GM12864 (cell line): ENCODE measurements around the gene TM4SF1.

Source experiments
- DNase-seq: peaks from one replicate; pipeline ENCODE4 v3.0.0-alpha.2; 2011; ENCODE audit warnings: low read depth
- H3K4me3 ChIP-seq: 2 replicates; pipeline ENCODE4 v1.5.1; 2011; ENCODE audit warnings: mild to moderate bottlenecking, low read depth, low read length, control low read depth
- CTCF ChIP-seq: IDR thresholded peaks from 2 replicates; pipeline ENCODE4 v1.5.1; 2011; ENCODE audit warnings: low read depth, mild to moderate bottlenecking, moderate library complexity, low read length, control low read depth, inconsistent platforms; ENCODE audit errors: missing control alignments

Gene TM4SF1

GRCh38 chr3:149369991-149370866 is 7.2 kb downstream of the TM4SF1 start:
- no peak for TF ChIP-seq CTCF
- H3K4me3 ChIP-seq = no peak overlapping the region
- DNase-seq = no peak

DNA sequence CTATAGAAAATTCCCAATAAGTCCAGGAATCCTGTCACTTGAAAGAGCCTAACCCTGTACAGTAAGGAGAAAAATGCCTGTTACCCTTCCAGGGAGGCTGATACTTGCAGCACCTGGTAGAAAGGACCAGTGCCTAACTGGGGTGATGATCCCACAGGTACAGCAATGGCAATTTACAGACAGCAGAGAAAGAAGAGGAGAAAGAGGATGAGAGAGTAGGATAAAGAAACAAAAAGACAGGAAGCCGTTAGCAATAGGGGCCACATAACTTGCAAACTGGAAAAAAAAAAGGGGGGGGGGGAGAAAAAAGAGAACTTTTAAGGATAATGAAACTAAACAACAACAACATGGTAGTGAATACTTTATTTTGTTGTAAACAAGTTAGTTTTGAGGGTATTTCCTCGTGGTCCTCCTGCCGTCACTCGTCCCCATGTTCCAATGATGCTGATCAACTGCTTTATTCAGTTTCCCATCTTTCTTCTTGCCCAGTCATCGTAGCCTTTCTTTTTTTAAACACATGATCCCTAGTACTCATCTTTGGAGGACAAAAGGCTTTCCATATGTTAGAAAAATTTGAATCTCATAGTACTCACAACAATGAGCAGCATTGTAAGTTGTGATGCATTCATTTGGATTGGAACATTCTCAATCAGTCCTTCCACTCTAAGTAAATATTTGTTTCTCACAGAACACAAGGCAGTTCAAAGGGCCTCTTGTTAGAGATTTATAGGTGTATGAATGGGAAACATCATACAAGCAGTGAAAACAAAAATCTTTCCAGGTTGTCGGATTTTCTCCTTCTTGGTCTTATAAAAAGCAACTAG is 8.6 kb downstream of the TM4SF1 start:
- H3K4me3 ChIP-seq = no peak overlapping the region

GRCh38 chr3:149368201-149368673 is 9.2 kb downstream of the TM4SF1 start:
- no peak for DNase-seq
- no peak overlapping the region for H3K4me3 ChIP-seq
- TF ChIP-seq CTCF = no peak

More for the DNA sequence above, 8.6 kb downstream of the TM4SF1 start:
- no peak for TF ChIP-seq CTCF
- DNase-seq = no peak

DNA sequence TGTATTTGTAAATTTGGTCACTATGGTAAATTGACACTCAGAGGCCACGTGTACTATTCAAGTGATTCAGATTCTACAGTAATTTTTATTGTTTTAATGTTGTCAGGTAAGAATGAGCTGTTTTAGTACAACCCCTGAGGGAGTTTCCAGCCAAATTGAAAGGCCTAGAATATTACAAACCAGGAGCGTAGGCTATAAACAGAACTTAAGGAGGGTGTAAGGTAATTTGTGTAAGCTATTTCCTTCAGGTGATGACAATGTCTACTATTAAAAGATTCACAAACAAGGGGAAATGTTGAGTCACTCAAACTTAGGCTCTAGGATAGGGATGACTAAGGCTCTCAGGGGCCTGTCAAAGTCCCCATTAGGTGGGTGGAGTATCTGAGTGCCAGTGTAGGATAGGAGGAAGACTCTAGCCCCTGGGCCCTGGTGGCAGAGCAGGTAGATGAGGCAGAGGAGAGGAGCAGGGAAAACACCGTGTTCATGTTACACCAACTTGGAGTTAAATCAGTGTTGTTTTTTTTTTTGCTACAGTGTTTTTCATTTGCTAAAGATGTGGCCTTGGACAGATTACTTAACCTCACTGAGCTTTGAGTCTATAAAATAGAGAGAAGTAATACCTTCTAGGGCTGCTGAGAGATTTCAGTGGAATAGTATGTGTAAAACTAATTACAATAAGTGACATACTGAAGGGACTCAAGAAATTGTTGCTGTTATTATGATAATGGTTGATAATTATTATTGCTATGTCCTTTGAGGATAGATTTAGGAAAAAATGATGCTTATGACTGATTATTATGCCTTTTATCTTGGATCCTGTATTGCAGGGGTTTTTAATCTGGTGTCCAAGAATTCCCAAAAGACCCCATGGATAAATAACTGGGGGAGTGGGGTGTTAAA is 10.3 kb downstream of the TM4SF1 start:
- TF ChIP-seq CTCF = no peak
- no peak for DNase-seq
- H3K4me3 ChIP-seq = no peak overlapping the region

DNA sequence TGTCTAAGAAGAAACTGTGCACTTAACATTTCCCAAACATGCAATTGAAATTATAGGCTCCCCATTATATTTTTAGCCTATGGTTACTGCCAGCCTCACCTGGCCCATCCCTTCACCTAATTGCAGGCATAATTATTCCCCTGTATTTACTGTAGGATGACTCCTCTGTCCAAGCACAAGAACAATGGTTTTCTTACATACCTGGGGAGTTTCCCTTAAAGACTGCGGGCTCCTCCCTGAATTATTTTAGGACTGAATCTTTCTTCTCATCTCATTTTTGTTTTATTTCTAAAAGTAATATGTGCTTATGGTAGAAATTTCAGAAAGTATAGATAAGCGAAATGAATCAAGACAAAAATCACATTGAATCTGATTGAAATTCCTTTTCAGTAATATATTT is 11.4 kb downstream of the TM4SF1 start:
- no peak for TF ChIP-seq CTCF
- DNase-seq = no peak
- H3K4me3 ChIP-seq = no peak overlapping the region

GRCh38 chr3:149364624-149365023 is 12.8 kb downstream of the TM4SF1 start:
- no peak overlapping the region for H3K4me3 ChIP-seq
- TF ChIP-seq CTCF = no peak
- no peak for DNase-seq
